Stimulated activated CD4-positive, alpha-beta T cell treated with anti-CD3 and anti-CD28 coated beads, TNF-alpha, amount 100 ng/mL, for 48 hours (primary cell): ENCODE results near the gene MEIS1.

Experiments used
- DNase-seq, 3 donors: peaks; one replicate each; pipeline ENCODE4 v3.0.0-alpha.2; 2020; ENCODE audit warnings: low read depth in 3 of 3

Gene MEIS1

GRCh38 chr2:66535574-66536289 is 100.8 kb downstream of the MEIS1 start:
- DNase-seq = no peak

- DNase-seq = no peak
Measured at GRCh38 chr2:66536290-66536673, 101.4 kb downstream of the MEIS1 start.

- no peak for DNase-seq
Measured at GRCh38 chr2:66536997-66537396, 102.1 kb downstream of the MEIS1 start.

GRCh38 chr2:66538291-66538690 is 103.4 kb downstream of the MEIS1 start:
- DNase-seq = no peak

- DNase-seq = no peak
Measured at GRCh38 chr2:66539452-66539851, 104.5 kb downstream of the MEIS1 start.

- DNase-seq = no peak
Measured at GRCh38 chr2:66541646-66542045, 106.7 kb downstream of the MEIS1 start.

- DNase-seq = no peak
Measured at GRCh38 chr2:66543257-66543767, 108.4 kb downstream of the MEIS1 start.

- DNase-seq = no peak
Measured at GRCh38 chr2:66544258-66544657, 109.3 kb downstream of the MEIS1 start.

GRCh38 chr2:66545258-66545657 is 110.3 kb downstream of the MEIS1 start:
- DNase-seq = no peak

- no peak for DNase-seq
Measured at GRCh38 chr2:66547118-66547517, 112.2 kb downstream of the MEIS1 start.

GRCh38 chr2:66547887-66548286 is 113.0 kb downstream of the MEIS1 start:
- no peak for DNase-seq

DNA sequence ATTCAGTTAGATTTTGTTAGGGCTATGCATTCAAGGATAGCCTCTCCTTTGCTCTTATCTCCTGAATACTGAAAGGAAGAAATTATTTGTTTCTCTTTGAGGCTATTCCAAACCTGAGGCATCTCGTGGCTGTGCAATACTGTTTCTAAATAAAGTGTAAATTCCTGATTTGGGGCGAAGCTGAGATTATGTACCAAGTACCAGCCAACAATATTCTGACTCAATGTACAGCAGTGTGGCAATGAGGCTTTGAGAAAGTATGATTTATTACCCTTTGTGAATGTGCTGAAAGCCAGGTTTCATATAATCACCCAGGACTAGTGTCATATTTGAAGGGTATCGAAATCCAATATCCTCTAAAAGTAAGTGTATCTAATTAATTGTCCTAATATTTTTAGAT is 113.5 kb downstream of the MEIS1 start:
- no peak for DNase-seq

DNA sequence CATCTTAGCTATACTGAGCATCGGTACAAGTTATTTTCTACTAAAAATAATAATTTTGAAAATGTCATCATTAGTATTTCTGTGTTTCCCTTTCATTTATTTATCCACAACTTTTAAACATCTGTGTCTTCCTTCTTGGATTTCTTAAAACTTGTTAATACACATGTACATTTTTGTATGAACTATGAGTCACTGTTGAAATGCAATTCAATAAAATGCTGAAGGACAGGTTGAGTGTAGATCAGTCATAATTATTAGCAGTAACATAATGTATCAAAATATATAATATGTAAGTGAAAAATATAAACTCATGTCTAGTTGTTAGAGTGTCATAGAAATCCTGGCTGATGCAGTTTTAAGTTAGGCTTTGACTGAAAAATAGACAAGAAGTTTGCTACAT is 115.9 kb downstream of the MEIS1 start:
- no peak for DNase-seq

DNA sequence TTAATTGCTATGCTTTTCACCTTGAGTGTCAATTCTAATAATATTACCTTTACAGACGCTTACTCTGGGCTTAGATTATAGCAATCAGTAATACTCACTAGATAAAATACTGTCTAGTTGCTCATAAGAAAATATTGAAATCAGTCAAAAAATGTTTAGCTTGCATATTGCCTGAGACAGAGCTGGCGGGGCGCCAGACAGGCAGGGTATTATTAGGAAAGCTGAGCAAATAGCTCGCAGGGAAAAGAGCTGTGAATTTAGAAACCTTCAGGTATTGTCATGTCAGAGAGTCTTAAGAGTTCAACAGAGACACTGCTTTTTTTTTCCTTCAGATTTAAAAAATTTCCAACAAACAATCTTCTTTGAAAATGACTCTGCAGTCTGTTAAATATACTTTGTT is 118.4 kb downstream of the MEIS1 start:
- no peak for DNase-seq

- no peak for DNase-seq
Measured at GRCh38 chr2:66555091-66555490, 120.2 kb downstream of the MEIS1 start.

GRCh38 chr2:66555501-66556324 is 120.8 kb downstream of the MEIS1 start:
- DNase-seq = no peak

GRCh38 chr2:66559672-66560071 is 124.7 kb downstream of the MEIS1 start:
- DNase-seq = no peak

- no peak for DNase-seq
Measured at GRCh38 chr2:66560683-66561082, 125.8 kb downstream of the MEIS1 start.

DNA sequence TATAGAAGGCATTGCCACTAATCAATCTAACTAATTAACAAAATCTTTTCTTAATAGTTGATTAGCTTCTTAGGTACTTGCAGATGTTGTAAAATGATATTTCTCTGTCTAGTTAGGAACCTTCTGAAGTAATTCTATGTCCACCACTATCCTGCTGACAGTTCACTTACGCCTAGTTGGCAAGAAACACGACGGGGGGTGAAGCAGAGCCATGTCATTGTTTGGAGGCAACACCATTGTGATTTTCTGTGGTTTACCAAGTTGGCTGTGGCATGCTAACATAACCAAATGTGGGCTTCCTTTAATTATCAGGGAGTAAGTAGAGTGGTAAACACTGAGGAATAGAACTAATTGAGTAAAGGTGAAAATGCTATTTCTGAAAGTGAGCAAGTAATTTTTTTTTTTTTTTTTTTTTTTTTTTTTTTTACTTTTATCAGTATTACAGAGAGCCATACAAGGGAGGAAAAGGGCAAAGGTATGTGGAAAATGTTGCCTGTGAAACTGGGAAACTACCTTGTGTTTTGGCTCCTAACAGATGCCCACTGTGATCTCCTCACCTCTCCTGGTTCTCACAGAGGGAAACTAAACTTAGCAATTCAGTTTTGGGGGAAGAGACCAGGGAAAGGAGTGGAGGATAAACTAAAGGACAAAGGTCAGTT is 126.8 kb downstream of the MEIS1 start:
- DNase-seq = no peak

DNA sequence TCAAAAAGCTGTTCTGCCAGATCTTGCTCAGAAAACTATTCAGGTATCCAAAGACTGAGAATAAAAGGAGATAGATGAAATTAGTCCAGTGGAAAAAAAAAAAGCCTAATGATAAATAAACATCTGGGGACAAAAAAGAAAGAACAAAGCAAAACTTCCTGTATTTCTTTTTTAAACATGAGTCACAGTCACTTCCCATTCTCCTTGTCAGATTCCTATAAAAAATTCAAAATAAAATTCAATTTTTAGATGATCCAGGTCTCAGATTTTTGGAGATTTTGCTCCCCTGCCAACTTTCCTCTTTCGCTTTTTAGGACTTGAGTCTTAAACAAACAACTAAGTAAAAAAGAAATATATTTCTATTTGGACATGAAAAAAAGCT is 127.4 kb downstream of the MEIS1 start:
- DNase-seq = no peak

- DNase-seq = no peak
Measured at GRCh38 chr2:66563473-66563872, 128.5 kb downstream of the MEIS1 start.

- DNase-seq = no peak
Measured at GRCh38 chr2:66565291-66565690, 130.4 kb downstream of the MEIS1 start.
